Panc1 (cell line): ENCODE results near the gene KCP. TPM values are rescaled to one million over a fixed set of nuclear protein-coding genes. Genes with fewer than 3 reads are reported as not detected.
"Not testable (repeated sequence)": the region's sequence is repeated elsewhere in the genome, so short reads cannot be mapped to it uniquely, and the experiment has no call there.

Experiments used
- ATAC-seq: fragments of 200-7000 bp; cut with Tn5 transposase; 2 replicates; pipeline ENCODE4 v1.9.1; 2020; ENCODE audit warnings: mild to moderate bottlenecking, moderate library complexity
- BruUV-seq: library from RNA; stranded (reverse); fragments of 400-500 nt; replicated peaks from 2 replicates; lab custom pipeline; 2021; lab: Mats Ljungman, UMichigan
- CTCF ChIA-PET: fragments of 300-600 bp; sonication (Branson Sonifier 250); formaldehyde crosslinking; loops from one replicate; lab custom pipeline; 2022; ENCODE audit warnings: antibody characterized with exemption; lab: Charles Lee
- POLR2A ChIA-PET: fragments of 300-600 bp; sonication (Branson Sonifier 250); formaldehyde crosslinking; loops from one replicate; lab custom pipeline; 2022; ENCODE audit warnings: antibody characterized with exemption; lab: Charles Lee
- DNase-seq: peaks from one replicate; pipeline ENCODE4 v3.0.0-alpha.2; 2010; ENCODE audit warnings: low read depth, low spot score
- H3K27ac ChIP-seq: 2 replicates; pipeline ENCODE4 v1.5.1; 2011; ENCODE audit warnings: mild to moderate bottlenecking, low read length, inconsistent platforms
- H3K27me3 ChIP-seq: fragments of 200-500 bp; sonication (Bioruptor generic); 2 replicates; pipeline ENCODE4 v1.6.0; 2014; ENCODE audit warnings: low read length, inconsistent platforms; ENCODE audit not compliant: control insufficient read depth, insufficient read depth
- H3K36me3 ChIP-seq: fragments of 200-500 bp; sonication (Bioruptor generic); 2 replicates; pipeline ENCODE4 v1.5.1; 2014; ENCODE audit warnings: inconsistent platforms, mild to moderate bottlenecking, low read length, moderate library complexity; ENCODE audit not compliant: control insufficient read depth, insufficient read depth
- H3K4me1 ChIP-seq: 2 replicates; pipeline ENCODE4 v1.5.1; 2011; ENCODE audit warnings: inconsistent platforms, mild to moderate bottlenecking, low read length, moderate library complexity; ENCODE audit not compliant: control insufficient read depth, insufficient read depth
- H3K4me3 ChIP-seq, 2 experiments: 2 replicates each; pipeline ENCODE4 v1.5.1; 2011 to 2012; ENCODE audit warnings: low read depth in 2 of 2, low read length in 2 of 2, mild to moderate bottlenecking in 2 of 2, inconsistent platforms in 1 of 2, moderate library complexity in 1 of 2
- H3K9me3 ChIP-seq: fragments of 200-500 bp; sonication (Bioruptor generic); 2 replicates; pipeline ENCODE4 v1.5.1; 2014; ENCODE audit warnings: low read depth, mild to moderate bottlenecking, inconsistent platforms, low read length, moderate library complexity; ENCODE audit not compliant: control insufficient read depth, insufficient read depth
- POLR2AphosphoS5 ChIP-seq: IDR thresholded peaks from 2 replicates; pipeline ENCODE4 v1.6.1; 2012; ENCODE audit warnings: mild to moderate bottlenecking, low read depth, low read length, moderate library complexity
- SIN3A ChIP-seq: IDR thresholded peaks from 2 replicates; pipeline ENCODE4 v1.6.1; 2012; ENCODE audit warnings: low read depth, mild to moderate bottlenecking, low read length, moderate library complexity, borderline replicate concordance; ENCODE audit not compliant: insufficient read depth
- TCF7L2 ChIP-seq: IDR thresholded peaks from 2 replicates; pipeline ENCODE4 v1.6.1; 2011; ENCODE audit warnings: mild to moderate bottlenecking, low read depth, low read length, inconsistent platforms
- in situ Hi-C: cut with HindIII; loops from 2 replicates; pipeline ENCODE4 v1.10.0; 2016; ENCODE audit warnings: low sequenced_read_pairs, low pct_unique_long_range_greater_than_20kb
- intact Hi-C: fragments of 100-400 bp; cut with micrococcal nuclease; formaldehyde crosslinking; loops from one replicate; pipeline ENCODE4 v1.10.0; 2022; ENCODE audit not compliant: unreplicated experiment
- total RNA-seq: library from RNA; stranded (reverse); gene quantifications from one replicate; pipeline ENCODE4 v1.2.1, GENCODE V29; 2021; ENCODE audit not compliant: unreplicated experiment
- TF ChIP-seq, protein P1 (sequence below): fragments of 450-650 bp; IDR thresholded peaks from 2 replicates; pipeline ENCODE4 v1.5.1; 2017; ENCODE audit warnings: mild to moderate bottlenecking
- TF ChIP-seq, protein P2 (sequence below), 2 experiments: IDR thresholded peaks; 2 replicates each; pipeline ENCODE4 v1.6.1; 2011 to 2012; ENCODE audit warnings: low read depth in 2 of 2, control low read depth in 1 of 2, low read length in 1 of 2, mild to moderate bottlenecking in 1 of 2, moderate library complexity in 1 of 2; ENCODE audit not compliant: insufficient read depth in 1 of 2

The KCP gene
- total RNA-seq, 1 experiment from 2014 or later: 0.13 TPM

DNA sequence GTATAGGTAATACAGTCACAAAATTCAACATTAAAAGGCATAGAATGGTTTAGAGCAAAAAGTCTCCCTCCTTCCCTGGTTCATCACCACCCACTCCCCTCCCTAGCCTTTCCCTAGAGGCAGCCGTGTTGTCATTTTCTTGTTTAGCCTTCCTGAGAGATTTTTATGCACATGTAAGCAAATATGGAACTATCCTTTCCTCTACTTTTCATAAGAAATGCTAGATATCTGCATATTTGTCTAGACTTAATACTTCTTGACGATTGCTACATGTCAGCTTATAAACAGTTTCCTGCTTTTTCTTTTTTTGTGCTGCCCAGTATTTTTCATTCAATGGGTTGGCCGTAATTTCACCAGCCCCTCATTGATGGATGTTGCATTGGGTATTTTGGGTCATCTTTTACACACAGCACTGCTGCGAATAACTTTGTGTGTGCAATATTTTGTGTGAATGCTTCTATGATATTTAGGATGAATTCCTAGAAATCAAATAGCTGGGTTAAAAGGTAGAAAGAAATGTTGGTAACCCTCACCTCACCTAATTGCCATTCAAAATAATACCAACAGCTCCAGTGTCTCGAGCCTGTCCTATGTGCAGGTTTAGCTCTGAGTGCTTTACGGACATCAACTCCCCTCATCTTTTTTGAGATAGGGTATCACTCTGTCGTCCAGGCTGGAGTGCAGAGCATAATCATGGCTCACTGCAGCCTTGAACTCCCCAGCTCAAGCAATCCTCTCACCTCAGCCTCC, 34.2 kb upstream of the KCP start:
- ATAC-seq (no peak), DNase-seq (no peak)
- no peaks in the 10 kb centered on the region for H3K4me1 ChIP-seq
- H3K9me3 ChIP-seq: no peaks in the 10 kb centered on the region
- ChIA-PET CTCF (interaction anchor here (0.6 kb wide), 1 partner anchor 137 kb away, joined by 5 read pairs; no protein-coding TSS in a partner anchor), POLR2A (interaction anchor here (0.7 kb wide), 1 partner anchor 25 kb away, joined by 4 read pairs; no protein-coding TSS in a partner anchor)
- no peak overlapping the region for H3K27ac ChIP-seq
- H3K4me3 ChIP-seq: no peak overlapping the region
- H3K36me3 ChIP-seq: no peaks in the 10 kb centered on the region
- in situ Hi-C loops (no loop called here), intact Hi-C loops (no loop called here)
- BruUV-seq: no TSS peak
- TF ChIP-seq, protein P1, sequence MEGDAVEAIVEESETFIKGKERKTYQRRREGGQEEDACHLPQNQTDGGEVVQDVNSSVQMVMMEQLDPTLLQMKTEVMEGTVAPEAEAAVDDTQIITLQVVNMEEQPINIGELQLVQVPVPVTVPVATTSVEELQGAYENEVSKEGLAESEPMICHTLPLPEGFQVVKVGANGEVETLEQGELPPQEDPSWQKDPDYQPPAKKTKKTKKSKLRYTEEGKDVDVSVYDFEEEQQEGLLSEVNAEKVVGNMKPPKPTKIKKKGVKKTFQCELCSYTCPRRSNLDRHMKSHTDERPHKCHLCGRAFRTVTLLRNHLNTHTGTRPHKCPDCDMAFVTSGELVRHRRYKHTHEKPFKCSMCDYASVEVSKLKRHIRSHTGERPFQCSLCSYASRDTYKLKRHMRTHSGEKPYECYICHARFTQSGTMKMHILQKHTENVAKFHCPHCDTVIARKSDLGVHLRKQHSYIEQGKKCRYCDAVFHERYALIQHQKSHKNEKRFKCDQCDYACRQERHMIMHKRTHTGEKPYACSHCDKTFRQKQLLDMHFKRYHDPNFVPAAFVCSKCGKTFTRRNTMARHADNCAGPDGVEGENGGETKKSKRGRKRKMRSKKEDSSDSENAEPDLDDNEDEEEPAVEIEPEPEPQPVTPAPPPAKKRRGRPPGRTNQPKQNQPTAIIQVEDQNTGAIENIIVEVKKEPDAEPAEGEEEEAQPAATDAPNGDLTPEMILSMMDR: no peak
- TF ChIP-seq SIN3A: no peak
- TF ChIP-seq POLR2AphosphoS5: no peak
- TF ChIP-seq TCF7L2: no peak
- TF ChIP-seq, protein P2, sequence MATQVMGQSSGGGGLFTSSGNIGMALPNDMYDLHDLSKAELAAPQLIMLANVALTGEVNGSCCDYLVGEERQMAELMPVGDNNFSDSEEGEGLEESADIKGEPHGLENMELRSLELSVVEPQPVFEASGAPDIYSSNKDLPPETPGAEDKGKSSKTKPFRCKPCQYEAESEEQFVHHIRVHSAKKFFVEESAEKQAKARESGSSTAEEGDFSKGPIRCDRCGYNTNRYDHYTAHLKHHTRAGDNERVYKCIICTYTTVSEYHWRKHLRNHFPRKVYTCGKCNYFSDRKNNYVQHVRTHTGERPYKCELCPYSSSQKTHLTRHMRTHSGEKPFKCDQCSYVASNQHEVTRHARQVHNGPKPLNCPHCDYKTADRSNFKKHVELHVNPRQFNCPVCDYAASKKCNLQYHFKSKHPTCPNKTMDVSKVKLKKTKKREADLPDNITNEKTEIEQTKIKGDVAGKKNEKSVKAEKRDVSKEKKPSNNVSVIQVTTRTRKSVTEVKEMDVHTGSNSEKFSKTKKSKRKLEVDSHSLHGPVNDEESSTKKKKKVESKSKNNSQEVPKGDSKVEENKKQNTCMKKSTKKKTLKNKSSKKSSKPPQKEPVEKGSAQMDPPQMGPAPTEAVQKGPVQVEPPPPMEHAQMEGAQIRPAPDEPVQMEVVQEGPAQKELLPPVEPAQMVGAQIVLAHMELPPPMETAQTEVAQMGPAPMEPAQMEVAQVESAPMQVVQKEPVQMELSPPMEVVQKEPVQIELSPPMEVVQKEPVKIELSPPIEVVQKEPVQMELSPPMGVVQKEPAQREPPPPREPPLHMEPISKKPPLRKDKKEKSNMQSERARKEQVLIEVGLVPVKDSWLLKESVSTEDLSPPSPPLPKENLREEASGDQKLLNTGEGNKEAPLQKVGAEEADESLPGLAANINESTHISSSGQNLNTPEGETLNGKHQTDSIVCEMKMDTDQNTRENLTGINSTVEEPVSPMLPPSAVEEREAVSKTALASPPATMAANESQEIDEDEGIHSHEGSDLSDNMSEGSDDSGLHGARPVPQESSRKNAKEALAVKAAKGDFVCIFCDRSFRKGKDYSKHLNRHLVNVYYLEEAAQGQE (IDR thresholded peaks at IDR 0.05; ENCODE audit: insufficient read depth in 1 of 2, low read depth in 2 of 2, low read length in 1 of 2): no peak
- no peaks in the 10 kb centered on the region for H3K27me3 ChIP-seq

DNA sequence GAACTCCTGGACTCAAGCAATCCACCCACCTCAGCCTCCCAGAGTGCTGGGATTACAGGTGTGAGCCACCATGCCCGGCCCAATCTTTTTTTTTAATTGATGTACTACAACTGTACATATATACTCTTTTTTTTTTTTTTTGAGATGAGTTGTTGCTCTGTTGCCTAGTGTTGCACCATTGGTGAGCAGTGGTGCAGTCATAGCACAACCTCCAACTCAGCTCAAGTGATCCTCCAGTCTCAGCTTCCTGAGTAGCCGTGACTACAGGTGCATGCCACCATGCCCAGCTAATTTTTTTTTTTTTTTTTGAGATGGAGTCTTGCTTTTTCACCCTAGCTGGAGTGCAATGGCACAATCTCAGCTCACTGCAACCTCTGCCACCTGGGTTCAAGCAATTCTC, 32.7 kb upstream of the KCP start:
- POLR2A ChIA-PET, in situ Hi-C loops, ATAC-seq, H3K36me3 ChIP-seq, H3K9me3 ChIP-seq, CTCF ChIA-PET, BruUV-seq, H3K27ac ChIP-seq, H3K27me3 ChIP-seq, DNase-seq, H3K4me1 ChIP-seq, H3K4me3 ChIP-seq, intact Hi-C loops: not testable (repeated sequence)

DNA sequence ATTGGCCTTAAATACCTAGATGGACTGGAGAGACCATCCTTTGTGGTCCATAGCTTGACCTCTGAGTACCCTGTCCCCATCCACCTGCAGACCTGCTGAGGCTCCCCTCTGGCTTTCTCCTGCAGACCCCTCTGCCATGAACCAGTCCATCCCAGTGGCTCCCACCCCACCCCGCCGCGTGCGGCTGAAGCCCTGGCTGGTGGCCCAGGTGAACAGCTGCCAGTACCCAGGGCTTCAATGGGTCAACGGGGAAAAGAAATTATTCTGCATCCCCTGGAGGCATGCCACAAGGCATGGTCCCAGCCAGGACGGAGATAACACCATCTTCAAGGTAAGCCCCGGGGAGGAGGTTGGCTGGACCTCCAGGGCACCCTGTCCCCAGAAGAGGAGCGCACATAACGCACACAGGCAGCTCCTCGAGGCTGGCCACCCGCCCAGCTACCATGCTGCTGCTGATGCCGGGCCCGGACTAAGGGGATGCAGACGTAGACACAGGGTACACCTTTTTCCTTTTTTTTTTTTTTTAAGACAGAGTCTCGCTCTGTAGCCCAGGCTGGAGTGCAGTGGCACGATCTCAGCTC, 31.5 kb upstream of the KCP start:
- ATAC-seq: no peak
- no peaks in the 10 kb centered on the region for H3K36me3 ChIP-seq

More for the DNA sequence above, 31.5 kb upstream of the KCP start:
- in situ Hi-C loops: no loop called here
- H3K4me1 ChIP-seq: no peaks in the 10 kb centered on the region
- H3K4me3 ChIP-seq: no peak overlapping the region
- intact Hi-C loops: no loop called here
- CTCF ChIA-PET: no interaction called here
- BruUV-seq: no TSS peak
- TF ChIP-seq SIN3A: no peak
- TF ChIP-seq POLR2AphosphoS5: no peak
- no peak for TF ChIP-seq TCF7L2
- TF ChIP-seq, protein P2 (IDR thresholded peaks at IDR 0.05; ENCODE audit: insufficient read depth in 1 of 2, low read depth in 2 of 2, low read length in 1 of 2): no peak
- TF ChIP-seq, protein P1: no peak
- no peaks in the 10 kb centered on the region for H3K27me3 ChIP-seq
- no peaks in the 10 kb centered on the region for H3K9me3 ChIP-seq
- POLR2A ChIA-PET: no interaction called here
- H3K27ac ChIP-seq: no peak overlapping the region
- no peak for DNase-seq
